ENCODE measurements around the gene MIX23.

Gene MIX23

DNA sequence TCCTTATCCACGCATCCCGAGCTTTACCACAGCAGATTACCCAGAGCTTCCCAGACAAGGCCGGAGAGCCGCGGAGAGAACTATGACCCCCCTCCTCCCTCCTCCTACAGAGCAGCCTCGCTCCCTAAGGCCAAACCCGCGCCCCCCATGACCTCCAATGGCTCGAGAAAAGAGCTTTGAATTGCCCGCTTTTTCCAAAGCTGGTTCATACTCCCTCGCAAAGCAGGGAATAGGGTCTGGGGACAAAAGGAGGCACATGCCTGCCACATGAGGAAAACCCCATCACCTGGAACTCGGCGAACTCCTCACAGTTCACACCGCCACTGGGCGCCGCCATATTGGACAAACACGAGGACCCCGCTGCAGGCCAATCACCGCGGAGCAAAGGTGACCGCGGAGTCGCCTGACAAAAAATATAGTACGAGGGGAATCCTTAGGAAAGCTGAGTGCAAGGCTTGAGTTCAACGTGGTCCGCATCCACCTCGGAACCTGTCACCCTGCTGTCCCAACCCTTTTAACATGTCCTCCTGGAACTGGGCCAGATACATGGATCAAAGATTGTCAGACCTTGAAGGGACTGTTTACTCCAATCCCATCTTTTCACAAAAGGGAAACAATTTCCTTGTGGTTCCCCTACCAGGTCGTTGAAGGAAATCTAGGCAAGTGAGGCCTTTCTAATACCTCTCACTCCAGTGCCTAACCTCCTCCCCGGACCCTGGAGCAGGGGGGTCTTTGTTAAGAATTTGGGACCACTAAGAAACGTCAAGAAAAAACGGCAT, at the start of gene MIX23:
Gene MIX23, minus strand, starts transcription at position 344 of the 779 bp plus-strand sequence. Its CDS starts 7 bp downstream, at position 337.
- DNase-seq, result peak; percentile 76

DNA sequence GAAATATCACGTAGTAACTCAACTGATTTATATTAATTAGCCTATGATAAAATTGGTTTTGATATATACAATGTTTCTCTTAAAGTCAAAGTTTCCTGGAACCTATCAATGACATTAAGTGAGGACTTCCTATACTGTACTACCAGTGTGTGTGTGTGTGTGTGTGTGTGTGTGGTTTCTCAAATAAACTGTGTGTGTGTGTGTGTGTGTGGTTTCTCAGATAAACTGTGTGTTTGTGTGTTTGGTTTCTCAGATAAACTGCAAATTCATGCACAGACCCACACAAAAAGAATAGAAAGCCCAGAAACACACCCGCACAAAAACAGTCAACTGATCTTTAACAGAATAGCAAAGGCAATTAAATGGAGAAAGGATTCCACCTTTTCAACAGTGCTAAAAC, 47.3 kb upstream of the MIX23 start:
- DNase-seq, result no peak

DNA sequence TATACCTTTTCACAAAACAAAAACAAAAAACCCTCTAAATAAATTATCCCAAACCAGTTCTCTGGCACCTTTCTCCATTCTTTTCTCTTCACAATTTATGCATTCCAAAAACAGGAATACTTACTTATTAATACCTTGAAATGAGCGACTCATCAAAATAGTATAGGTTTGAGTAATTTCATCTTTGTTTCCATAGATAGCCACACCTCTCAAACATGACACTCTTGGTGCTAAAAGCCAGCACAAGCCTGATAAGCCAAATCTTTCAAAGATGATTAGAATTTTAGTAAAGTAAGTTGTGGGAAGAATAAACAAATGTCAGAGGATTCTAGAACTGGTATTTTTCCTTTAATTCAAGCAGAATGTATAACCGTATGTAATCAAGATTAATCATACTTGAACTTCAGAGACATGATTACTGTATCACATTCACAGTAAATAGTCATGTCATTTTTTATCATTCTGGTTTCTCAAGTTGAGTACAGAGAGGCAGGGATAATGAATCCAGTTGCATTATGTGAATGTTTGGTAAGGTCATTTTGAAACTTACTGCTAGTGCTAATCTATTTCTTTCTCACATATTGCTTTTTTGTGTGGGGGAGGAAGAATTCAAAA, 44.9 kb upstream of the MIX23 start:
- DNase-seq, result no peak

DNA sequence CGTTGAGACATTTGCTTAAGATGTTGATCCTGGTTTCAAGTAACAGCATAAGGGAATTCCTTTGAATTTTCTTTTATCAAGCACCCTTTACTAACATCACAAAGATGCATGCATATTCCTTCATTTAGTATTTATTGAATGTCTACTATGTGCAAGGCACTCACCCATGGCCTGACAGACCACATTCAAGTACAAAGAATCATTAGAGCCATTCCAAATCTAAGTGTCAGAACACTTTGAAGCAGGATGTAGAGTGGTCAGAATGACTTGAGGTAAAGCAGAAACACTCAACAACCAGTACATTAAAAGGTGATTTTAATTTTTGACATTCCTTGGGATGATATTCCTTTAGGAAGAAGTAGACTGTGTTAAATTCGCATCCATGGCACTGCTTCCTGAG, 38.8 kb upstream of the MIX23 start:
- DNase-seq, result no peak

DNA sequence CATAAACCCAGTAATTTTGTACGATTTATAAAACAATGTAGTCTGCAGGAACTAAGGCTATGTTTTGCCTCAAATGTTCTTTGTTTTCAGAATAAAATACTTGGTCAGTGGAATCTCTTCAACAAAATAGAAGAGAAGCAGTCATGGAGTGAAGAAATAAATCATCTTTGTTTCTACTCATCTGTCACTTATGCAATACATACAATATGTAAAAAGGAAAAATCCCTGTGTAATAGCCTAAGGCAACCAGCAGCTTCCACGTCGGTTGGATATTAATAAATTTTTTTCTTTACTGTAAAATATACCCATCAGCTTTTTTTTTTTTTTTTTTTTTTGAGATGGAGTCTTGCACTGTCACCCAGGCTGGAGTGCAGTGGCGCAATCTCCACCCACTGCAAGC, 38.1 kb upstream of the MIX23 start:
- DNase-seq, result no peak

DNA sequence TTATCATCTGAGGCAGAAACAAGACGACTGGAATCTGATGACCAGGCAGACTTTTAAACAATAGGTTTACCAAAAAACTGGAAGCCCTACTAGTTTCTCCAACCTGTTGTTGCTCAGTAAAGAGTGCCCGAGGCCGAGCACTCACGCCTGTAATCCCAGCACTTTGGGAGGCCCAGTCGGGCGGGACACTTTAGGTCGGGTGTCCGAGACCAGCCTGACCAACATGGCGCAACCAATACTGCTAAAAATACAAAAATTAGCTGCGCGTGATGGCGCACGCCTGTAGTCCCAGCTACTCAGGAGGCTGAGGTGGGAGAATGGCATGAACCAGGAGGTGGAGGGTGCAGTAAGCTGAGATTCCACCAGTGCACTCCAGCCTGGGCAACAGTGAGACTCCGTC, 33.9 kb upstream of the MIX23 start:
- no peak for DNase-seq

DNA sequence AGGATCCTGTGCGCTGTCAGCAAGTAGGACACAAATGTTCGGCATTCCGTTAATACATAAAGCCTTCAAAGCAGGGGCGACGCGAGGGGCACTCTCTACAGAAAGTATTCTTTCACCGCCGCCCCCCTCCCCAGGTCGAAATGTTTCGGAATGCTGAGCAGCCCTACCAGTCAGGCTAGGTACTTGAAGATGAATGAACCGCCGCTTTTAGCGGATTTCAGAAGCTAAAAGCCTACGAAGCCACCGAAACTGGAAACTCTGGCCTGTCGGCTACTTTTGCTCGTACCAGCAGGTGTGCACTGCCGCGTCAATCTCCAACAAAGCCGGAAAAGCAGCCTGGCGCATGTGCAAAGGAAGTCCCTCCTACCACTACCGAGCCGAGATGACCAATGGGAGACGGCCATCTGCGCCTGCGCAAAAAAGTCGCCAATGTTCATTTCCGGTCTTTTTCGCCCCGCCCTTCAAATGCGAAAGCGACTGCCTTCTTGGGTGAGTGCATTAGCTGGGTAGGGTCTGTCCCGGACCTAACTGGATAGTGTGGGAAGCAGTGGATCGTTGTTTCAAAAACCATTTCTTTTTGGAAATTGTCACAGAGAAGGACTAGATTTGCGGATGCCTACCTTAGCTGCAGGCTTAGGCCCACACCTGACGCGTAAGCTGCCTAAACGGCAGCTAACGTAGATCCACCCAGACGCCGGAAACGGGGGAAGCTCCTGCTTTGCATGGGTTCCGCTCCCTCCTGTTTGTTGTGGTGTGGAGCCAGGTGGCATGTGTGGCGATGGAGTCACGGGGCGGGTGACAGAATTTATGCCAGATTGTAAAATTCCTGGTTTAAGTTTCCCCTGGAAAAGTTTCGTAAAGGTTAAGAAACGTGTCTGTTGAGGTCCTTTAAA, 33.0 kb upstream of the MIX23 start, which contains the start of gene WDR5B:
Gene WDR5B, minus strand, starts transcription at position 301 of the 893 bp plus-strand sequence. CDS start 534 bp downstream, outside the sequence.
- DNase-seq, result no peak

DNA sequence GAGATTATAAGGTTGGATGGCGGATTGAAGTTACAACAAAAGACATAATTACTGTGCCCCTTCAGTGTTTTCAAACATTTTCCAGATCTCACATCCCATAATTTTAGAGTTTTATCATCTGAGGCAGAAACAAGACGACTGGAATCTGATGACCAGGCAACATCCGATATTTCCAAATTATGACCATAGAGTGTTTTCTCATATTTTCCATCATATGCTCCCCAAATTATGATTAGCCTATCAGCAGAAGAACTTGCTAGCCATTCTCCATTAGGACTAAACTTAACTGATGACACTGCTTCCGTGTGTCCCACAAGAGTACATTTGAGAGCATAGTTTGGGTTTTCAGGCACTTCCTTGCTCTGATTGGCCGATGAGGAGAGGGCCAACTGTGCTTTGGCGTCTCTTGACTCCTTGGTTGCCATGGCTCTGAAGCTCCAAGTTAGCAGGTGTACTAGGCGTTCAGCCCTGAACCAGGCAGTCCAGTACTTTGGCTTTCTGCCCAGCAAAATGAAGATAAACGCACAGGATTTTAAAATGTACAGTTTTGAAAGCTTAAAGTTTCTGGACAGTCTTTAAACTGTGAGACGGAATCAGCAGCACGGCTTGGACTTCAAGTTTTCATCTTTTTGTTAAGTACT, 32.2 kb upstream of the MIX23 start:
- DNase-seq, result no peak

DNA sequence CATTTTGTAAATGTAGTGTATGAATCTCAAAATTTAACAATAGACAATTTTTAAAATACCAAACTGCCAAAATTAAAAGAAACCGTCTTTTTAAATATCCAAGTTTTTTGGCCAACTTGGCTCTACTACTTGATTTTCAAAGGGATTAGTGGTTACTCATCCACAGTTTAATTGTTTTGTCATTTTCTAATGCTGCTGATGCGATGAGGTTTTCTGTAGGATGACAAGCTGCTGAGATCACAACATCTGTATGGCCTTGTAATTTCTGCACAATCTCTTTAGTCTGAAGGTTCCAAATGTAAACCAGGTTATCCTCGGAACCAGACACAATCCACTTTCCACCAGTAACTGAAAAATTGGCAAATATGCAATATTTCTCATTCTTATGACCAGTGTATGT, 31.4 kb upstream of the MIX23 start:
- no peak for DNase-seq

DNA sequence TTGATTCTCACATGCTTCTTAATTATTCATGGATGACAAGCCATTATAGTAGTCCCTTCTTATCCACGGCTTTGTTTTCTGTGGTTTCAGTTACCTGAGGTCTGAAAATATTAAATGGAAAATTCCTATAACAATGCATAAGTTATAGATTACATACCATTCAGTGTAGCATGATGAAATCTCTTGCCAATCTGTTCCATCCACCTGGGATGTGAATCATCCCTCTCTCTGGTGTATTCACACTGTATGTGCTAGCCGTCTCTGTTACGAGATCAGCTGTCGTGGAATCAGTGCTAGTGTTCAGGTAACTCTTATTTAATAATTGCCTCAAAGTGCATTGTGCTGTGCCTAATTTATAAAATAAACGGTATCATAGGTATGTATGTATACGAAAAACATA, 27.6 kb upstream of the MIX23 start:
- no peak for DNase-seq

DNA sequence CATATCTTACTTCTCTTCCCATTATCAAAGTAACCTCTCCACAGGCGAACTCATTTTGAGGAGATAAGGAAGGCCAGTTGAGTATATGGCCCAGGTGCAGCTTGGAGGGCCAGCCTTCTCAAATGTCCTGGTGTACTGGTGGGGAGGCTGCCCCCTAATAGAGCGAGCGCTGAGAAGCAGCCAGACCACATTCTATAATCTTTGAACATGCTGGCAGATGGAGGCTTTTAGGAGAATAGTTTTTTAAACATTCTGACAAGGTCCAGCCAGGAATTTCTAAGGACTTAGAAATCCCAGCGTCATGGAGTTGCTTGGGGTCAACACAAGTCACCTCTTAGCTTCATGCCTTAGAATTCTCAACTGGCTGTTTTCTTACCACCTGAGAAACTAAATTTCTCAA, 27.1 kb upstream of the MIX23 start:
- no peak for DNase-seq

DNA sequence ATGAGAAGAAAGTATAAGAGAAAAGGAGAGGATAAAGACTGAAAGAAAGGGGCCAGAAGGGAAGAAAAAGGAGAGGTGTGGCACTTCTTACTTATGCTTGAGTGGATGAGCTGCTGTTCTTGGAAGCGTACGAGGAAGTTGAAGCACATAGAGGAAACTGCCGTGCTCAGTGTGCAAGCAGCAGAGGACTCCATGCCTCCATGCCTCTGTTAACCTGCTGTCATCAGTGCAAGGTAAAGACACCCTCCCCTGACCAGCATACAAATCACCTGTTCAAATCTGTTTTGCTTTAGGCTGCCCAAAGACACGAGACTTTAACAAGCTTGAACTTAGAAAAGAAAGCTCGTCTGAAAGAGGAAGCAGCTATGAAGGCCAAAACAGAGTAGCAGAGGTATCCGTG, 26.4 kb upstream of the MIX23 start:
- no peak for DNase-seq

DNA sequence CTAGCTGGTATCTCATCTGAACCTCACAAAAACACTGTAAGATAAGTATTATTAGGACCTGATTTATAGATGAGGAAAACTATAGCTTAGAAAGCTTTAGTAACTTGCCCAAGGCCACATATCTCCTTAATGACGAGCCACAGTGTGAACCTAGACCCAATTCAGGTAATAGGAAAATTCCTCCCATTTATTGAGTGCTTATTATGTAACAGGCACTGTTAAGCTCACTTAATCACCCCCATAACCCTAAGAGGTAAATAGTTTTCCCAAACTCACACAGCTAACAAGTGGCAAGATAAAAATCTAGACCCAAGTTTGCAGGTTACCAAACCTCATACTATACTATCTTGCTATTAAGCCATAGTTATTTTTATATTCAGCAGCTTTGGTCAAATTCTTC, 24.9 kb upstream of the MIX23 start:
- DNase-seq, result no peak

DNA sequence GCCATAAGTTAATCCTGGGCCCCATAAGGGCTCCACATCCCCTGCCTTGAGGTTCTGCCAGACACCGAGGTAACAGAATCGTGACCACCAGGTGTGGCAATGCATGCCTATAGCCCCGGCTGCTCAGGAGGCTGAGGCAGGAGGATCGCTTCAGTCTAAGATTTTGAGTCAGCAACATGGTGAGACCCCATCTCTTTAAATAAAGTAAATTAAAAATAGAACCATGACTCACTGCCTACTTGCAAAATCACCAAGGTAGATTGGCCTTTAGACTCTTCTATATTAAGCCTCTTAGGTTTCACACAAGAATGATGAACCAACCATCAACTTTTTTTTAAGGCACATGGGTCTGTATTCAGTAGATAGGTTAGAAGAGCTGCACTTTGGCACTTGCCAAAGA, 23.2 kb upstream of the MIX23 start:
- no peak for DNase-seq

DNA sequence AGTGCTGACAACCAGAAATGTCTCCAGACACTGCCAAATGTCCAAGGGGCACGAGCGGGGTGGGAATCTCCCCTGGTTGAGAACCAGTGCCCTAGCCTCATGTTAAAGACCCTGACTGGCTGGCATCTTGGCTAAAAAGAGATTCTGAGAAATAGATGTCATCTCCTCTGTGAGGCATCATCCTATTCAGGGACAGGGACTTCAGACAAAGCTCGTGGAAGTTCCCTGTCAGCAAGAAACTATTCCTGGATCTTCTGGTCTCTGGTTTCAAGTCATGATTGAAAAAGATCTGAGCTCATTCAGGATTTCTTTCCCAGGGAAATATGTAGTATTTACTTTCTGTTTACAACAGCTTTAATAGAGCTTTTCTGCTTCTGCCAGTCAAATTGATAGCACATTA, 22.0 kb upstream of the MIX23 start:
- no peak for DNase-seq

DNA sequence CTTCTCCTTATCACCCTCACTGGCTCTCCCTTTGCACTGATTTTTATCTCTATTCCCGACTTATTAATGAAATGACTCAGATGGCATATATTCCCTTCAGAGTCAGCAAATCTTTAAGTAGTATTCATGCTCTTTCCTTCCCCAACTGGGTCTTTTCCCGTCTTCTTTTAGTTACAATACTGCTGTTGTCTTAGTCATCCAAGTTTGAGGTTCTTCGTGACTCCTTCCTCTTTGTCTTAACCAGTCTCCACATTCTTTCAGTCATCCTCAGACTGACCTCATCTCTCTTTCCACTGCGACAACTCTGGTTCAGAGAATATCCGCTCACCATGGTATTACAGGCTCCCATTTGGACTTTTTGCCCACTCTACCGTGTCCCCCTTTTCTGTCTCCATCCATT, 20.5 kb upstream of the MIX23 start:
- no peak for DNase-seq

DNA sequence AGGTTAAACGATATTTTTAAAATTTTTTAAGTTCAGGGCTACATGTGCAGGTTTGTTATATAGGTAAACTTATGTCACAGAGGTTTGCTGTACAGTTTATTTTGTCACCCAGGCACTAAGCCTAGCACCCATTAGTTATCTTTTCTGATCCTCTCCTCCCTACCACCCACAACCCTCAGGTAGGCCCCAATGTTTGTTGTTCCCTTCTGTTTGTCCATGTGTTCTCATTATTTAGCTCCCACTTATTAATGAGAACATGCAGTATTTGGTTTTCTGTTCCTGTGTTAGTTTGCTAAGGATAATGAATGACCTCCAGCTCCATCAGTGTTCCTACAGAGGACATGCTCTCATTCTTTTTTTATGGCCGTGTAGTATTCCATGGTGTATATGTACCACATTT, 15.9 kb upstream of the MIX23 start:
- DNase-seq, result no peak

DNA sequence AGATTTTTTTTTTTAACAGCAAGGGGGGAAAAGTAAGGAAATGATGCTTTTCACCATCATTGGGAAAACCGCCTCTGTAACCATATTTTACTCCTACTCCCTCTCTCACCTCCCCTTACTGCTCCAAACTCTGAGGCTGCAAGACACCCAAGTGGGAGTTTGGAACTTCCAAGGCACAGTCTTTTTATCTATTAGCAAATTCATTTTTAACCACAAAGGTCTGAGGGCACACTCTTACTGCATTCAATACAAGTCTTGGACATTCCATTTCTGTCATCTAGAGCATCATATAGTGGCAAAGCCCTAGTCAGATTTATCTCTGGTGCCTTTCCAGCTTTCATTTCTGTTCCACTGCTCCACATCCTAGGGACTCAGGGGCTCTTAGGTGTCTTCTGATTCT, 14.2 kb upstream of the MIX23 start:
- no peak for DNase-seq

DNA sequence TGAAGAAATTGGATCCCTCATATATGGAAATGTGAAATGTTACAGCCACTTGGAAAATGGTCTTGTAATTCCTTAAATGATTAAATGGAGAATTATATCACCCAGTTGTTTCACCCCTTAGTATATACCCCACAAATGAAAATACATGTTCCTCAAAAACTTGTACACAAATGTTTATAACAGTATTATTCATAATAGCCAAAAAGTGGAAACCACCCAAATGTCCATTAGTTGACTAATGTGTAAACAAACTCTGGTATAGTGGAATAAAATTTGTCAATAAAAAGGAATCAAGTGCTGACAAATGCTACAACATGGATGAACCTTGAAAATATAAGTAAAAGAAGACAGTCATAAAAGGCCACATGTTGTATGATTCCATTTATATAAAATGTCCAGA, 13.5 kb upstream of the MIX23 start:
- no peak for DNase-seq

DNA sequence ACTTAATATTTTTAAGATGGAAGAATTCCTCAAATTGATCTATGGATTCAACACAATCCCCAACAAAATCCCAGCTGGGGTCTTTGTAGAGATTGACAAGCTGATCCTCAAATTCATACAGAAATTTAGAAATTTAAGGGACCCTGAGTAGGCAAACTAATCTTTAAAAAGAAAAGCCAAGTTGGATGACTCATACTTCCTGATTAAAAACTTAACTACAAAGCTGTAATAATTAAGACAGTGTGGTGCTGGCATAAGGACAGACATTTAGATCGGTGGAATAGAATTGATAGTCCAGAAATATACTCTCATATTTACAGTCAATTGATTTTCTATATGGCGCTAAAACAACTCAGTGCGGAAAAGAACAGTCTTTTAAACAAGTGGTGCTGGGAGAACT, 12.6 kb upstream of the MIX23 start:
- no peak for DNase-seq

DNA sequence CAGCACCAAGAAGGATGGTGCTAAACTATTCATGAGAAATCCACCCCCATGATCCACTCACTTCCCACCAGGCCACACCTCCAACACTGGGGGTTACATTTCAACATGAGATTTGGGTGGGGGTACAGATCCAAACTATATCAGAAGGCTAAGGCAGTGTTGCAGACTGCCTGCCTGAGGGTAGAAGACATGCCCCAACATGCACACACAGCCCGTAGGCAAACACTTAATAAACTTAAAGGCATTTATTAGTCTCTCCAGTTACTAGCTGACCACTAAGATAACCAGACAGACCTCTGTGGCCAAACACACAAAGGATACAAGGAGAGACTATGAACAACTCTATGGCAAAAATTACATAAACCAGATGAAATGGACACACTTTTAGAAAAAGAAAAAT, 11.1 kb upstream of the MIX23 start:
- no peak for DNase-seq

DNA sequence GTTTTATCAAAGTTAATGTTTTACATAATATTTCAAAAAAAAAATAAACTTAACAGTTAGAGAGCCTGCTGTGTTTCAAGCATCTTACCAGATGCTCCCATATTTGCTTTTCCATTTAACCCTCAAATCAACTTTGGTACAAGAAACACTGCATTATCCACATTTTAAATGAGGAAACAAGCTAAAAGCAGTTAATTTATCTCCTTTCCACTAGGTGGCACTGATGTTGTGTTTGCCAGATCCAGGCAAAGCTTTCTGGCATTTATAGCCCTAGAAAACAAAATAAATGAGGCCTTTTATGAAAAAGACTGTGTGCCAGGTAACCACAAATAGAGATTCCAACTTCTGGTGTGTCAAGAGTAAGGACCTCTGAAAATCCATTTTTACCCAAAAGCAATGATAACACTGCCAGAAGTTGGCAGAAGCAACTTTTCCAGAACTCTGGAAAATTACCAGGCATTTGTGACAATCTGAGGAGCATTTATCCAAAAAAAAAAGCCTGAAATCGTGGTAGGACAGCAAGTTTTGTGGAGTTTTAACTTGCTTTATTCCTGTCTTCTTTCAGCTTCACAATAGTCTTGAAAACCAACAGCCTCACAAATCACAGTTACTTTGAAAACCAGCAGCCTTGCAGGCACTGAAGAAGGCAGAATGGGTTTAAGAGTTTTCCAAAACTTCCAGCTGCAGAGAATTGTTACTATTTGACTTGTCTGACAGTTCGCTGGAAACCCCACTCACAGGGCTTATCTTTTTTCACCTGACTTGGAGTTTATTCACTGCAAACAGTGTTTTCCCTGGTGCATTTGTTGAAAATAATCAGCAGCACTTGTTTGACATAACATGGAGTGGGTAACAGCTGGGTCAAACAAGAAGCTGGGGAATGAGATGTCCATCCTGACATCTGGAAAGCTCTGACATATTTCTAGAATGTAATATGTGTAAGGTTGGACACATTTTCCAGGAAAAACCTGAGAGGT, 10.1 kb upstream of the MIX23 start:
- DNase-seq, result peak; percentile 16

All from DMS153 (cell line).